ENCODE measurements around the gene RAB24.
A peak's percentile ranks its signal among the peaks of the same experiment; 100 is the strongest.

RAB24 gene

GRCh38 chr5:177334155-177334551 is 30.6 kb upstream of the RAB24 start:
- TF ChIP-seq CTCF (IDR thresholded peaks at IDR 0.05; ENCODE audit: low read depth, low read length): no peak

GRCh38 chr5:177333420-177334154 is 30.1 kb upstream of the RAB24 start:
- peaks cover 66% of the 10 kb centered on the region for H3K36me3 ChIP-seq
- H3K4me1 ChIP-seq: peaks cover 18% of the 10 kb centered on the region
- no peak for TF ChIP-seq CTCF (IDR thresholded peaks at IDR 0.05; ENCODE audit: low read depth, low read length)
- no peaks in the 10 kb centered on the region for H3K9me3 ChIP-seq
- DNase-seq: no peak
- H3K4me3 ChIP-seq (ENCODE audit: low read depth, low read length): no peak overlapping the region
- H3K27me3 ChIP-seq: no peaks in the 10 kb centered on the region

More at GRCh38 chr5:177334155-177334551, 30.6 kb upstream of the RAB24 start:
- Histone ChIP-seq H3K4me3 (ENCODE audit: low read depth, low read length) (no peak overlapping the region), H3K27me3 (no peaks in the 10 kb centered on the region), H3K9me3 (no peaks in the 10 kb centered on the region), H3K4me1 (peaks cover 18% of the 10 kb centered on the region), H3K36me3 (peaks cover 68% of the 10 kb centered on the region)
- DNase-seq: peak; percentile 93

GRCh38 chr5:177332896-177333260 is 29.4 kb upstream of the RAB24 start:
- H3K4me1 ChIP-seq: peaks cover 18% of the 10 kb centered on the region
- H3K4me3 ChIP-seq (ENCODE audit: low read depth, low read length): no peak overlapping the region
- no peaks in the 10 kb centered on the region for H3K9me3 ChIP-seq
- TF ChIP-seq CTCF (IDR thresholded peaks at IDR 0.05; ENCODE audit: low read depth, low read length): no peak
- H3K27me3 ChIP-seq: no peaks in the 10 kb centered on the region
- DNase-seq: peak; percentile 22
- peaks cover 59% of the 10 kb centered on the region for H3K36me3 ChIP-seq

- H3K4me1 ChIP-seq: peaks cover 18% of the 10 kb centered on the region
- no peak for DNase-seq
- no peak for TF ChIP-seq CTCF (IDR thresholded peaks at IDR 0.05; ENCODE audit: low read depth, low read length)
- no peaks in the 10 kb centered on the region for H3K9me3 ChIP-seq
- H3K36me3 ChIP-seq: peaks cover 53% of the 10 kb centered on the region
- no peaks in the 10 kb centered on the region for H3K27me3 ChIP-seq
- H3K4me3 ChIP-seq (ENCODE audit: low read depth, low read length): no peak overlapping the region
These were observed 28.7 kb upstream of the RAB24 start for GRCh38 chr5:177332031-177332895.

GRCh38 chr5:177330991-177331842 is 27.7 kb upstream of the RAB24 start:
- DNase-seq: no peak
- Histone ChIP-seq H3K4me1 (peaks cover 18% of the 10 kb centered on the region), H3K27me3 (no peaks in the 10 kb centered on the region), H3K9me3 (no peaks in the 10 kb centered on the region), H3K4me3 (ENCODE audit: low read depth, low read length) (no peak overlapping the region), H3K36me3 (peaks cover 46% of the 10 kb centered on the region)
- no peak for TF ChIP-seq CTCF (IDR thresholded peaks at IDR 0.05; ENCODE audit: low read depth, low read length)

Data from BE2C (cell line).